CD4-positive, alpha-beta T cell (primary cell): ENCODE measurements around the gene ACER3. TPM values are rescaled to one million over a fixed set of nuclear protein-coding genes. Genes with fewer than 3 reads are reported as not detected.
"Not testable (repeated sequence)": the region's sequence is repeated elsewhere in the genome, so short reads cannot be mapped to it uniquely, and the experiment has no call there.

Experiments used
- ATAC-seq: fragments of 200-7000 bp; cut with Tn5 transposase; one replicate; pipeline ENCODE4 v1.10.0; 2022; ENCODE audit warnings: mild to moderate bottlenecking; ENCODE audit not compliant: poor library complexity
- CTCF ChIA-PET: fragments of 350-600 bp; sonication (Branson Sonifier 250); formaldehyde crosslinking; loops from one replicate; lab custom pipeline; 2021; ENCODE audit warnings: antibody characterized with exemption, inconsistent platforms; lab: Charles Lee
- POLR2A ChIA-PET: fragments of 350-600 bp; sonication (Branson Sonifier 250); formaldehyde crosslinking; loops from one replicate; lab custom pipeline; 2021; ENCODE audit warnings: antibody characterized with exemption, inconsistent platforms; lab: Charles Lee
- DNase-seq, 14 experiments: peaks; one replicate each; pipeline ENCODE4 v3.0.0-alpha.2; 2013 to 2020; ENCODE audit warnings: mixed read lengths in 2 of 14
- H3K27ac ChIP-seq, 2 donors: one replicate each; pipeline versions ENCODE4 v1.5.1 to v1.7.0; 2013; ENCODE audit warnings: low read length in 2 of 2, low read depth in 1 of 2, mild to moderate bottlenecking in 1 of 2
- H3K27me3 ChIP-seq, 2 experiments: 1 replicate in 1 of 2; 2 replicates in 1 of 2; pipeline versions ENCODE4 v1.6.1 to v1.7.0; 2013; ENCODE audit warnings: low read length in 2 of 2, control low read depth in 1 of 2, mild to moderate bottlenecking in 1 of 2, moderate library complexity in 1 of 2; ENCODE audit not compliant: insufficient read depth in 2 of 2, control insufficient read depth in 1 of 2
- H3K36me3 ChIP-seq: one replicate; pipeline ENCODE4 v1.6.1; 2013; ENCODE audit warnings: low read length, control low read depth; ENCODE audit not compliant: insufficient read depth
- H3K4me1 ChIP-seq: one replicate; pipeline ENCODE4 v1.6.1; 2013; ENCODE audit warnings: low read length, control low read depth; ENCODE audit not compliant: insufficient read depth
- H3K4me3 ChIP-seq: one replicate; pipeline ENCODE4 v1.5.1; 2013; ENCODE audit warnings: mild to moderate bottlenecking, low read length, moderate library complexity
- H3K9me3 ChIP-seq, 2 experiments: 1 replicate in 1 of 2; 2 replicates in 1 of 2; pipeline versions ENCODE4 v1.6.1 to v1.7.0; 2013; ENCODE audit warnings: low read length in 2 of 2, mild to moderate bottlenecking in 2 of 2, control low read depth in 1 of 2, moderate library complexity in 1 of 2; ENCODE audit not compliant: control insufficient read depth in 1 of 2, insufficient read depth in 1 of 2
- H3K27ac Mint-ChIP-seq: one replicate; pipeline ENCODE4 v1.8.0; 2020; ENCODE audit warnings: mixed read lengths
- H3K27me3 Mint-ChIP-seq: one replicate; pipeline ENCODE4 v1.8.0; 2021; ENCODE audit warnings: mixed read lengths
- H3K36me3 Mint-ChIP-seq: one replicate; pipeline ENCODE4 v1.8.0; 2021; ENCODE audit warnings: low read depth, mixed read lengths
- H3K4me1 Mint-ChIP-seq: one replicate; pipeline ENCODE4 v1.8.0; 2021; ENCODE audit warnings: low read depth, mixed read lengths
- H3K4me3 Mint-ChIP-seq: one replicate; pipeline ENCODE4 v1.8.0; 2020; ENCODE audit warnings: mild to moderate bottlenecking, mixed read lengths
- H3K9me3 Mint-ChIP-seq: one replicate; pipeline ENCODE4 v1.8.0; 2020; ENCODE audit warnings: mixed read lengths
- CTCF ChIP-seq: fragments of 200-600 bp; IDR thresholded peaks from one replicate; pipeline ENCODE4 v1.8.0; 2022; ENCODE audit warnings: antibody characterized with exemption, mild to moderate bottlenecking
- intact Hi-C, 2 experiments: fragments of 100-400 bp; cut with DNase I in 1 of 2; cut with micrococcal nuclease in 1 of 2; formaldehyde crosslinking; loops; one replicate each; pipeline versions ENCODE4 v1.15.1 to v1.9.0; 2023 to 2025; cut with DNase I, micrococcal nuclease
- total RNA-seq, 174 experiments: library from RNA in 2 of 174; stranded (reverse) in 2 of 174; gene quantifications; one replicate each; pipeline ENCODE4 v1.2.3 and lab custom pipeline; 2021 to 2026

ACER3 gene
- total RNA-seq, 2 experiments from 2014 or later = 6.4 to 7.0 TPM

- Histone ChIP-seq H3K4me1 (no peaks in the 10 kb centered on the region), H3K27me3 (no peaks in the 10 kb centered on the region), H3K36me3 (no peaks in the 10 kb centered on the region), H3K9me3 (no peaks in the 10 kb centered on the region), H3K4me3 (no peak overlapping the region), H3K27ac (no peak overlapping the region)
- Mint-ChIP-seq H3K36me3 (peaks cover 13% of the 10 kb centered on the region), H3K27me3 (no peaks in the 10 kb centered on the region), H3K27ac (no peak overlapping the region), H3K4me1 (no peaks in the 10 kb centered on the region), H3K4me3 (no peak overlapping the region), H3K9me3 (peaks cover 2% of the 10 kb centered on the region)
- TF ChIP-seq CTCF = no peak
- intact Hi-C loops = no loop called here
- ChIA-PET POLR2A (no interaction called here), CTCF (no interaction called here)
- no peak for DNase-seq
- ATAC-seq = no peak
These were observed 143.2 kb downstream of the ACER3 start for GRCh38 chr11:77003963-77004362.

GRCh38 chr11:77009533-77010160, 148.9 kb downstream of the ACER3 start:
- no peaks in the 10 kb centered on the region for H3K4me1 Mint-ChIP-seq
- POLR2A ChIA-PET = no interaction called here
- Histone ChIP-seq H3K9me3 (no peaks in the 10 kb centered on the region), H3K27ac (no peak overlapping the region), H3K27me3 (no peaks in the 10 kb centered on the region), H3K4me1 (no peaks in the 10 kb centered on the region), H3K4me3 (no peak overlapping the region), H3K36me3 (no peaks in the 10 kb centered on the region)
- H3K36me3 Mint-ChIP-seq = peaks cover 14% of the 10 kb centered on the region
- H3K27me3 Mint-ChIP-seq = no peaks in the 10 kb centered on the region
- ATAC-seq (no peak), DNase-seq (no peak)
- TF ChIP-seq CTCF = no peak
- H3K9me3 Mint-ChIP-seq = peaks cover 2% of the 10 kb centered on the region
- H3K4me3 Mint-ChIP-seq = no peak overlapping the region
- CTCF ChIA-PET = no interaction called here
- no peak overlapping the region for H3K27ac Mint-ChIP-seq
- intact Hi-C loops = no loop called here

GRCh38 chr11:77014669-77015068, 154.0 kb downstream of the ACER3 start:
- H3K36me3 ChIP-seq = no peaks in the 10 kb centered on the region
- no peak for ATAC-seq
- TF ChIP-seq CTCF = no peak
- Mint-ChIP-seq H3K27me3 (no peaks in the 10 kb centered on the region), H3K36me3 (peaks cover 6% of the 10 kb centered on the region), H3K9me3 (no peaks in the 10 kb centered on the region), H3K4me1 (no peaks in the 10 kb centered on the region), H3K4me3 (no peak overlapping the region), H3K27ac (no peak overlapping the region)
- no peak overlapping the region for H3K27ac ChIP-seq
- intact Hi-C loops = no loop called here
- H3K27me3 ChIP-seq = no peaks in the 10 kb centered on the region
- H3K4me3 ChIP-seq = no peak overlapping the region
- H3K9me3 ChIP-seq = no peaks in the 10 kb centered on the region
- DNase-seq = no peak
- CTCF ChIA-PET = no interaction called here
- H3K4me1 ChIP-seq = no peaks in the 10 kb centered on the region
- POLR2A ChIA-PET = no interaction called here

GRCh38 chr11:77018396-77018924, 157.7 kb downstream of the ACER3 start:
- ATAC-seq, H3K36me3 Mint-ChIP-seq, H3K9me3 ChIP-seq, POLR2A ChIA-PET, H3K27ac ChIP-seq, H3K27me3 ChIP-seq, H3K27me3 Mint-ChIP-seq, H3K4me3 Mint-ChIP-seq, H3K4me1 ChIP-seq, H3K4me3 ChIP-seq, H3K36me3 ChIP-seq, intact Hi-C loops, DNase-seq, H3K4me1 Mint-ChIP-seq, H3K9me3 Mint-ChIP-seq: not testable (repeated sequence)
- CTCF ChIA-PET = interaction anchor here (0.6 kb wide), 1 partner anchor 27 kb away, joined by 4 read pairs; no protein-coding TSS in a partner anchor
- peak overlapping the region; percentile 13 for H3K27ac Mint-ChIP-seq
